HG03045 (cell line): Measurements from ENCODE around the gene SLC25A21.
"Not testable (repeated sequence)": the region's sequence is repeated elsewhere in the genome, so short reads cannot be mapped to it uniquely, and the experiment has no call there.

Source experiments
- ATAC-seq: cut with Tn5 transposase; IDR thresholded peaks from one replicate; pipeline ENCODE4 v1.9.1; 2021; ENCODE audit warnings: mild to moderate bottlenecking, moderate library complexity; ENCODE audit not compliant: unreplicated experiment

The SLC25A21 gene

GRCh38 chr14:37172024-37172869 is at the start of gene SLC25A21:
SLC25A21 (minus strand) TSS chr14:37172606.
- ATAC-seq: no peak

GRCh38 chr14:37221073-37221472 is 48.7 kb upstream of the SLC25A21 start:
- ATAC-seq: no peak

- ATAC-seq: no peak
Observed at GRCh38 chr14:37215345-37215744, 42.9 kb upstream of the SLC25A21 start.

GRCh38 chr14:37213016-37213415 is 40.6 kb upstream of the SLC25A21 start:
- ATAC-seq: no peak

GRCh38 chr14:37210448-37210847 is 38.0 kb upstream of the SLC25A21 start:
- no peak for ATAC-seq

GRCh38 chr14:37209617-37210016 is 37.2 kb upstream of the SLC25A21 start:
- not testable (repeated sequence) for ATAC-seq

- ATAC-seq: not testable (repeated sequence)
Observed at GRCh38 chr14:37205623-37206605, 33.5 kb upstream of the SLC25A21 start.

- no peak for ATAC-seq
Observed at GRCh38 chr14:37203423-37203822, 31.0 kb upstream of the SLC25A21 start.

DNA sequence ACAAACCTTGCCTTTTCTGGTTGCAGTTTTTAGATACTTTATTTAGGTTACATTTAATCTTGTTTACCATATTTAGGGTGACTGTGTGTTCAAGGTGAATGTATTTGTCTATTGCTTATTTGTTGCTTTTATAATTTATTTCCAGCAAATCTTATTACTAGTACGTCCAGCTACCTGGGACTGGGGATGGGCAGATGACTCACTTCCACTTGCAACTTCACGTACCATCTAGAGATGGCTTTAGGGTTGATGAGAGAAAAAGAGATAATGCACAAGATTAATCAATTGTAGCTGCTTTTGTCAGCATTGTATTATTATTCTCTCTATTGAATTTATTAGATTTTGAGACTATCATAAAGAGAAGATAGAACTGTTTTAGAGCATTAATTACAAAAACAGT is 30.4 kb upstream of the SLC25A21 start:
- no peak for ATAC-seq

- no peak for ATAC-seq
Observed at GRCh38 chr14:37202265-37202664, 29.9 kb upstream of the SLC25A21 start.

GRCh38 chr14:37201724-37202123 is 29.3 kb upstream of the SLC25A21 start:
- no peak for ATAC-seq

- no peak for ATAC-seq
Observed at GRCh38 chr14:37198907-37199306, 26.5 kb upstream of the SLC25A21 start.

- no peak for ATAC-seq
Observed at GRCh38 chr14:37198273-37198598, 25.8 kb upstream of the SLC25A21 start.

GRCh38 chr14:37197421-37198272 is 25.2 kb upstream of the SLC25A21 start, which contains the start of gene MIPOL1:
MIPOL1 (plus strand) TSS chr14:37197937; CDS start chr14:37247889, 49,952 bp downstream.
- no peak for ATAC-seq

- no peak for ATAC-seq
Observed at GRCh38 chr14:37196604-37197420, 24.4 kb upstream of the SLC25A21 start.

DNA sequence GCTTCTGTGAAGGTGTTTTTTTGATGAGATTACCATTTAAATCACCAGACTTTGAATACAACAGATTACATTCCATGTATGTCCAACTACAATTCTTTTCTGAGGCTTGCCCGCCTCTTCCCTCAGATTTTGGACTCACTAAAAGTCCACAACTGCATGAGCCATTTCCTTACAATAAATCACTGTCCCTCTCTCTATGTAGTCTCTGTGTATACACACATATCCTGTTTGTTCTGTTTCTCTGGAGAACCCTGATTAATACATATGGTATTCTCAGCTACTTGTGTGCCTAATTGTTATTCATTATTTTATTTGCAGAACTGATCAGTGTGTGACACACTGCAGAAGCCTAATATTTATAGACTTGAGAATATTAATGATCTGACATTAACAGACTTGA is 22.9 kb upstream of the SLC25A21 start:
- no peak for ATAC-seq

GRCh38 chr14:37194698-37195097 is 22.3 kb upstream of the SLC25A21 start:
- no peak for ATAC-seq

- ATAC-seq: not testable (repeated sequence)
Observed at GRCh38 chr14:37189733-37190132, 17.3 kb upstream of the SLC25A21 start.

DNA sequence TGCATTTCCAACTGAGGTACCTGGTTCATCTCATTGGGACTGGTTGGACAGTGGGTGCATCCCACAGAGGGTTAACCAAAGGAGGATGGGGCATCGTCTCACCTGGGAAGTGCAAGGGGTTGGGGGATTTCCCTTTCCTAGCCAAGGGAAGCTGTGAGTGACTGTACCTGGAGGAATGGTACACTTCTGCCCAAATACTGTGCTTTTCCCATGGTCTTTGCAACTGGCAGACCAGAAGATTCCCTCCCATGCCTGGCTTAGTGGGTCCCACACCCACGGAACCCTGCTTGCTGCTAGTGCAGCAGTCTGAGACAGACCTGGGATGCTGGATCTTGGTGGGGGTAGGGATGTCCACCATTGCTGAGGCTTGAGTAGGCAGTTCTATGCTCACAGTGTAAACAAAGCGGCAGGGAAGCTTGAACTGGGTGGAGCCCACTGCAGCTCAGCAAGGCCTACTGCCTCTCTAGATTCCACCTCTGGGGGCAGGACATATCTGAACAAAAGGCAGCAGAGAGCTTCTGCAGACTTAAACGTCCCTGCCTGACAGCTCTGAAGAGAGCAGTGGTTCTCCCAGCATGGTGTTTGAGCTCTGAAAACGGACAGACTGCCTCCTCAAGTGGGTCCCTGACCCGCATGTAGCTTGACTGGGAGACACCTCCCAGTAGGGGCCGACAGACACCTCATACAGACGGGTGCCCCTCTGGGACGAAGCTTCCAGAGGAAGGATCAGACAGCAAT is 15.6 kb upstream of the SLC25A21 start:
- ATAC-seq: not testable (repeated sequence)
